ENCODE data around the gene TAS1R1.

- TF ChIP-seq, protein P1, sequence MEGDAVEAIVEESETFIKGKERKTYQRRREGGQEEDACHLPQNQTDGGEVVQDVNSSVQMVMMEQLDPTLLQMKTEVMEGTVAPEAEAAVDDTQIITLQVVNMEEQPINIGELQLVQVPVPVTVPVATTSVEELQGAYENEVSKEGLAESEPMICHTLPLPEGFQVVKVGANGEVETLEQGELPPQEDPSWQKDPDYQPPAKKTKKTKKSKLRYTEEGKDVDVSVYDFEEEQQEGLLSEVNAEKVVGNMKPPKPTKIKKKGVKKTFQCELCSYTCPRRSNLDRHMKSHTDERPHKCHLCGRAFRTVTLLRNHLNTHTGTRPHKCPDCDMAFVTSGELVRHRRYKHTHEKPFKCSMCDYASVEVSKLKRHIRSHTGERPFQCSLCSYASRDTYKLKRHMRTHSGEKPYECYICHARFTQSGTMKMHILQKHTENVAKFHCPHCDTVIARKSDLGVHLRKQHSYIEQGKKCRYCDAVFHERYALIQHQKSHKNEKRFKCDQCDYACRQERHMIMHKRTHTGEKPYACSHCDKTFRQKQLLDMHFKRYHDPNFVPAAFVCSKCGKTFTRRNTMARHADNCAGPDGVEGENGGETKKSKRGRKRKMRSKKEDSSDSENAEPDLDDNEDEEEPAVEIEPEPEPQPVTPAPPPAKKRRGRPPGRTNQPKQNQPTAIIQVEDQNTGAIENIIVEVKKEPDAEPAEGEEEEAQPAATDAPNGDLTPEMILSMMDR (IDR thresholded peaks at IDR 0.05): no peak
- TF ChIP-seq POLR2AphosphoS5 (IDR thresholded peaks at IDR 0.05) (no peak), POLR2A (IDR thresholded peaks at IDR 0.05) (no peak)
Measured at GRCh38 chr1:6509220-6509918, 45.7 kb upstream of the TAS1R1 start.

All from breast epithelium (tissue), 3 donors.